ENCODE measurements around the gene AXIN2.

The AXIN2 gene

DNA sequence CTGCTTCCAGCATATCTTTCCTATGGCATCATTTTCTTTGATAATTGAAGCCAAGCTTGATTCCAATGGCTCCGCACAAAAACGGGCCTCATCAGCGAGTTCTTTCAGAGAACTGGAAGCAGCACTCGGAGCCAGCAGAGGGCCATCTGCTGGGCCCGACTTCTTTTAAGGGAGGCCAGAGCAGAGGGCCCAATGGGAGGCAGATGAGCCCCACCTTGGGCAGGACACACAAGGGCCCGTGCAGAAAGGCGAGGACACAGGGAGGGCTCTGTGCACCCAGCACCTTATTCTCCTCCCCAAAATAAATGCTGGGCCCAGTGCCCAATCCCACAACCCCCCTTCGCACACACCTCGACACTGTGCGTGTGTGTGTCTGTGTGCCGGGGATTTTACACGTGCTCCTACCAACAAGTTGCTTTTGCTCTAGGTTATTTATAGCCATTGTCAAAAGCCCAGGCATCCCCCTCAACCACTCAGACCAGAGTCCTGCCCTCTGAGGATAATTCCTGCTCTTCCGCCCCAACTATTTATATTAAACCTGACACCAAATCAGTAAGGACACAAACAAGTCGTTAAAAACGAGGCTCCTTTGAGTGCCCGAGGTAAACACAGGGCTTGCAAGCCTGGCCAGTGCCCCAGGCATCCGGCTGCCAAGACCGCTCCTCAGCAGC, 6.8 kb downstream of the AXIN2 start:
- peak in 10 of 58 donors; percentile 17 to 55 (median 34) for DNase-seq

DNA sequence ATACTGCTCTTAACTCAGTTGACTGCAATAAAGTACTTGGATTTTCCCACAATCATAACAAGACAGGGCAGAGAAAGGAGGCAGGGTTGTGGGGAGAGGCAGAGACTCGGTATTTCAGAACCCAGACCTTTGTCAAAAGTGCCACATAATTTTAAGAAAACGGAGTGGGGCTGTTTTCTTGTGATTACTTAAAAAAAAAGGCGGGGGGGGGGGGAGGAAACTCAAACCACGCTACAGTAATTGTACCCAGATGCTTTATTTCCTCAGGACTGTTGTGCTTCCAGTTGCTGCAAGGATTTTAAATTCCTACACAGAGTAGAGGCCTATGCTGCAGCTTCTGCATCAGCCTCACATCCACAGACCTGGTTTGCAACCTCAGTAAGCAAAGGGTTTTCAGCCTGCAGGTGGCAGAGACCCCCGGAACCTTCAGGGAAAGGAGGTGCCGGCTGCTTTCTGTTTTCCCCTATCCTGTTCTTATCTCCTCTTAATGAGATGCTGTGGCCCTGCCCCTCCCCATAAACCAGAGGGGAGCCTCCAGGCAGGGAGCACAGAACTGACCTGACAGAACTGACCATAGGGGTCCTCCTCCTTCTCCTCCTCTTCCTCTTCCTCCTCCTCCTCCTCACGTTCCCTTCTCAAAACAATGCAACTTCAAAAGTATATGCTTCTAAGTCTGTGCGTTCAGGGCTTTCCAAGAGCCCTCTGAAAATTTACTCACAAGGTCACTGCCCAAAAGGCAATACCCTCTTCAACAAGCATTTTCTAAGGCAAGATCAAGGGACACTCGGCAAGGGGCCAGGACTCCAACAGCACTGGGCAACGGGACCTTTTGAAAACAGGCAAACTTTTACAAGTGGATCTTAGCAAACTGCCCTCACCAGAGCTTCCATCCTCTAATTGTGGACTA, 7.5 kb downstream of the AXIN2 start:
- peak in 4 of 58 donors; percentile 35 to 55 (median 39) for DNase-seq

DNA sequence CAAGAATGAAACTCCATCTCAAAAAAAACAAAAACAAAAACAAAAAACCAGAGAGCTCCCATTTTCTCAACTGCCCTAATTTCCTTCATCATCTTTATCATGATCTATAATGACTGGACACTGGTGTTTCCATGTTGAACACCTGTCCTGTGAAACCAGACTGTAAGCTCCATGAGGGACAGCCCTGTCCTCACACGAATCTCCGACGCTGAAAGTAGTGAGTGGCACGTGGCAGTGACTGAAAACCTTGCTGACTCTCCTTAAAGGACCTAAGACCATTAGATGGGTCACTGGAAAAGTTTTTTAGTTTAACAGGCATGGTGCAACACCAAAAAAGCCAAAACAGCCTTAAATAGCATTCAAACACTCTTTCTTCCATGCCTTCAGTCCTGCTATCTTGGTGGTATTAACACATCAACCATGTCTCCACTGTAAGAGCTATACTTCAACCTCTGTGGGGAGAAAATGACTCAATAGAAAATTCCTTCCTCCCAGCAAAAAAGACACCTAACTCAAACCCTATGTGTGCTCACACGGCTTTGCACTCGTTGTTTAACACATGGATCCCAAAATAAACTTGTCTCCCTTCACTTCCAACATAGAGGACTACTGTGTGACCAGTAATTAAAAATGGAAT, 8.3 kb downstream of the AXIN2 start:
- no peak for DNase-seq

DNA sequence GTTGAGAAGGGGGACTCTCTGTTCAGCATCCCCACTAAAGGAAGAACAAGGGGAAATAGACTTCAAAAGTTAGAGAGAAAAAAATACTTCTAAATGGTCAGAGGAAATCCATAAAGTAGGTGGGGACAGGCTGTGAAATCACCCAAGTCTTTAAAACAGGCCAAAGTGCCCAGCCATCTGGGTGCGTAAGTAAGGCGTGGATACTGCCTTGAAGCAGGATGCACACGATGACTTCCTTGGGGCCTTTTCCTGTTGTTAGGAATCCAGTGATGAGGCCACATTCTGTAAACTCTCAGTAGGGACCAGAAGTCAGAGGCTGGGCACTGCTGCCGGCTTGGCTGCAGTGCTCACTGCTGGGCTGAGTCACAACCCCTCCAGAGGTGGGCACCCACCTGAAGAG, 9.2 kb downstream of the AXIN2 start:
- no peak for DNase-seq

DNA sequence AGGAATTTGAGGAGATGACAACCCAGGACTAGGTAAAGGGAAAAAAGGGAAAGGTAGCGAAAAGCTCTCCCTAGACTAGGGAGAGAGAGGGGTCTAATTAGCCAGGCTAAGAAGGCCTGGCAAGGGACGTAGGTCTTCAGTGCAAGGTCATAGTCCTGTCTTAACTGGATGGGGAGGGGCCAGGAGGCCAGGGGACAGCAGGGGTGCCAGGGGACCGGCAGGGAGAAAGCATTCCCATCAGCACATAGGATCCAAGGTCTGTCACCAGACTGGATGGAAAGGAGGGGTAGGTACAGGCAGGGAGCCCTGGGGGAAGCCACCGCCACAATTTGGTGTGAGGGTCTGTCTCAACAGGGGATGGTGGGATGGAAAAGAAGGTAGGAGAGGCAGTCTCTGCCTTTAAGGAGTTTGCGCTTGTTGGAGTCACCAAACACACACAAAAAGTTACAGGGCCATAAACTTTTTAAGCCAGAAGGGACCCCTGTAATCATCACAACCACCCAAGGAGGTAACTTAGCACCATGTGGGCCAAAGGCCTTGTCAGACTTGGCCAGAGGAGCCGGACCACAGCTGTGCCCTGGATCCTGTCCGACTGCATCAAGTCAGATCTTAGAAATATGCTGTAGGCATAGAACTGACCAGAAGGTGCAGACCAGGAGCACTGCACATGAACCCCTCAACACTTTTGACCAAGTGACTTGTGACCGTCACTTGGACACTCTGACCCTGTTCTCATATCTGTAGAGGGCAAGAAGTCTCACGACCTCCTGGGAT, 10.0 kb downstream of the AXIN2 start:
- no peak for DNase-seq

DNA sequence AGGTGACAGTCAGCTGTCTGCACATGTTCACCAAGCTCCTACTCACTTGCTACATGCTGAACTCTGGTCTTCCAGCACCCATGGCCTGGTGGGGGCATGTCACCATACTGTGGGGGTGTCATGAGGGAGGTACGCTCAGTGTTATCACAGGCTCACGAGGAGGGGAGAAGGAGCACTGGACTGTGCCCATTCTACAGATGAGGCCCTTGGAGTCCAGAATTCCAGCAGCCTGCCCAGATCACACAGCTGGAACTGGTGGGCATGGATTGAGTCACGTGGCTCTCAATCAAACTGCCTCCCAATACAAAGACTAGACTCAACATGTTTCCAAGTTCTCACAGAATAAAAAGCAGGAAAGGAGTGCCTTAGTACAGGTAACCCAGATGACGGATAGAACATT, 10.7 kb downstream of the AXIN2 start:
- DNase-seq = no peak

DNA sequence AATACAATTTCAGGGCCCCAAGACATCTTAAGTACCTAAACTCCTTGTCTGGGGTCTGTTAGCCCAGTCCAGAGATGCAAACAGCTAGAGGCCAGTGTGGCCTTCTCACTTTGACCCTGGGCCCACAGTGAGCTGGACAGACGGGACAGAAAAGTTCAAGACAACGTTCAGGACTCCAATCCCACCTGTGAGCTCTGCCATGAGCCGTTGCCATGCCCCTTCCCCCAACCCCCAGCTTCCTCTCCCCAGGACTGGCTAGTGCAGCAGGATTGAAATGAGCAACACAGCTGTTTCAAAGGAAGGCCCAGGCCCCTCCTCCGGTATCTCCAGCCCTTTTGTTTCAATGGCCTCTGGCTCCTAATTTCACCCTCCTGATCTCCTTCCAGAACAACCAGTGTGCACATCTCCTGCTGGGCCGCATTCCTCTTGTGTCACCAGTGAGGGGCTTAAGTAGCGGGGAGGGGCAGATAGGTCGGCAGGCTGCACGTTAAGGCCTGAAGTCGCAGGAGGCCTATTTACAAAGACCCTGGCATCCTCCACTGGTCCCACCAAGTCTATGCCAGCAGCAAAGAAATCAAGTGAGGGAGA, 11.3 kb downstream of the AXIN2 start:
- no peak for DNase-seq

DNA sequence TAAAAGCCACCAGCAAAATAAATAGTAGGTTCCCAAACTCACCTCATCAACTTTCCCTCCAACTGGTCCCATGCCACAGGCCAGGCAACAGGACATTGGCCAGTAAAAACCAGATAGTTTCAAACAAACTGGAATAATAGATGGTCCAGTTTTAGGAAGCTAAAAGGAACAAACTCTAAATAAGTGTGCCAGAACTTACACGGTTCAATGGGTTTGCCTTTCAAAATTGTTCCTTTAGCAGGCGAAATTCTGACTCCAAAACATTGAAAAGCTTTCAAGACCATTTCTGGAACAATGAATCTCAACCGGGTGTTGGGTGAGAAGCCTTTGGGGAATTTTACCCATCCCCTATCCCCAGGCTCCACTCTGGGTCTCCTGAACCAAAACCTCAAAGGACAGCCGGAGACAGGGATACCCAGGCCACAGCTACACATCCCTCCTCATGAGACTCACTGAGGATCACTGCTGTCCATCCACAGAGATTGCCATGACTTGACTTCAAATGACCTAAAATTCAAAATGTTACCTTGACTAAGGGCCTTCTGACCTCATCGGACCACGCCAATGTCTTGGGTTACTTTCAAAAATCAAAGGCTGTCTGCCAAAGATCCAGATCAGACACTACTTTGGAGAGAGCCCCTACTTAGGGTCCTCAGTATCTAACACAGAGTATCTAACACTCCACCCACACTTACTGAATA, 13.0 kb downstream of the AXIN2 start:
- peak in 1 of 58 donors; percentile 22 for DNase-seq

DNA sequence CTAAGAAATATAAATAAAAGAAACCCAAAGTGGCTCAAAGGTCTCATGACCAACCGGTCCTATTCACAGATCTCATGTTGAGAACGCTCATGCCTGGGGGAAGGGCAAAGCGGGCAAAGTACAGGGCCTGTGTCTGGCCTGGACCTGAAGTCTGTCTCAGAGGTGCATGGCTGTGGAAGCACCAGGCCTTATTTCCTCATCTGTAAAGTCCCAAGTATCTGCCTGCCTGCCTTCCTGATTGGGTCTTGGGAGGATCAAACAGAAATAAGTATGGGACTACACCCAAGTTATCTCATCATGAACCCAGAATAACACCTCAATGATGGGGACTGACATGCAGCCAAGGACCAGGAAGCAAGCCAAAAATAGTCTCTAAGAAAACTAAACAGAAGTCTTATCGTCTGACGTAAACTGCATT, 14.2 kb downstream of the AXIN2 start:
- DNase-seq = peak in 1 of 58 donors; percentile 15

DNA sequence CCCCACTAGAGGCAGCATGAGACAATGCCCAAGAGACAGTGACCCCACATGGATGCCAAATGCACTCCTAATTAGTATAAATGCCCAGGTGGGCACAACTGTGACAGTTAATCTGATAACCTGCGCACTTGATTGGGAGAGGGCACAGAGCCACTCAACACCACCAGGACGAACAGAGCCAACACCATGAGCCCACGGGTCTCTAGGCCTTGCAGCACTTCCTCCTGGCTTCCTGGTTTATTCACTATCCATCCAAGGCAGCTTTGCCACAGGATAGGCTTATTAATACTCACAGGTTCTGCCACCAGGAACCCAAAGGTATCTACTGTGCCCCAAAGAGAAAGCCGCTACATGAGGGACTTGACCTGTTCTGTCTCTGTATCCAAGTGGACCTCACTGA, 14.9 kb downstream of the AXIN2 start:
- no peak for DNase-seq

DNA sequence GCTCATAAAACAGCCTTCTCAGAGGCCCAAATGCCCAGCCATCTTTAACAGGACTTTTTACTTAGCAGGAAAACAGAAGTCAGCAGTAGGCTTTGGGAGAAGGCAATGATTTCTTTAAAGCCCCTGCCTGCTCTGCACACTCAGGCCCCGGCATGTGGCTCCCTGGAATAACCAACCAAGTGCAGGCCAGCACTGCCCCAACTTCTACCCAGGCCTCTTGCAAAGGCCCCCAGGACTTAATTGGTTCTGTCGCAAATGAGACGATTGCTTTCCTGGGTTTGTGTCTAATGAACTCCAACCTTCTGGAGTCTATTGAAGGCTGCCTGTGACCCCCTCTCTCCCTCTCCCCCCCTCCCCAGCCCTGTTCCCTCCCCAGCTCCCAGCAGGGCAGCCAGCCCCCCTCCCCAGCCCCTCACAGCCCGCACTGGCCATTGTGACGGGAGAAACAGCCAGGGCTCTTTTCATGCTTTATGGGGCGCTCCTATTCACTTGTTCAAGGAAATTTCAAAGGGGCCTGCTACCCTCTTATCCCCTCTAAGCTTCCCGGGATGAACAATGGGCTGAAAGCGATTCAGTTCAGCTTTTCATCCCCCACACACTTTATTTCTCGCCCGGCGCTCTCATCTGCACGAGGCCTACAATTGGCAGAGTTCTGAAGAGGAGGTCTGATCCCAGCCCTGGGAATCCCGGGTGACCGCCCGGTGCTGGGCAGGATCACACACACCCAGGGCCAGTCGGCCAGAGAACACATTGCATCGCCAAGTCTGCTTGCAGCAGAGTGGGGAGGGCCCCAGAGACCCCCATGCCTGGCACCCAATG, 15.5 kb downstream of the AXIN2 start:
- peak in 11 of 58 donors; percentile 12 to 52 (median 33) for DNase-seq

DNA sequence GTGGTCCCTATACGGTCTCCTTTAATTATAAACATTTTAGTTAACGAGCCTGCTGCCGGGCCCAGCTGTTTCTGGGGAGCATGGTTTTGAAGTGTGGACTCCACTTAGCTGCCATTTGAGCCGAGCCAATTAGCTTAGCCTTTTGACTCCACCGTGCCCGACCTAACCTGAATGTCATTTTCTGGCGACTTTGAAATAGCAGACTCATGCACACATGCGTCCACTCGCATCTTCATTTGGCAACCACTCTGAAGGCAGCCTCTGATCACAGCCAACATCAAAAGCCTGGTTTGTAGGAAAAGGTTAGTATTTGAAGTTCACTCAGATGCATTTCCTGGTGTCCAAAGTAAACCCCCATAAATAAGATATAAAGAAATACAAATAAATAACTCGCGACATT, 16.8 kb downstream of the AXIN2 start:
- no peak for DNase-seq

DNA sequence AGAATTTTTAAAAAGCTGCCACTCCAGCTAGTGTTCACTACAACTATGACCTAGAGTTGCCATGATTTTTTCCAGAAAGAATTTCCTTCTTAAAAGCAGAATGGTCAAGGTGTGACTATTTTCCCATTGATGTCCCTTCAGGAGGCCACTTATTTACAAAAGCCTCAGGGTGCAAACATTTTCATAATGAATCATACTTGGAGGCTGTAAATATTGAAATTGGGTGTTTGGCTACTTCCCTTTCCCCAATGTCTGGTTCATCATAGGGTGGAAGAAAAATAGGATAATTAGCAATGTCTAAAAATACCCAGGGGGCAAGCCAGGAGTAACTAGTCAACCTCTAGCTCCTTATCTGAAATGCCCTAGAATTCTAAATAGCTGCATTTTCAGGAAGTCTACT, 18.8 kb downstream of the AXIN2 start:
- no peak for DNase-seq

DNA sequence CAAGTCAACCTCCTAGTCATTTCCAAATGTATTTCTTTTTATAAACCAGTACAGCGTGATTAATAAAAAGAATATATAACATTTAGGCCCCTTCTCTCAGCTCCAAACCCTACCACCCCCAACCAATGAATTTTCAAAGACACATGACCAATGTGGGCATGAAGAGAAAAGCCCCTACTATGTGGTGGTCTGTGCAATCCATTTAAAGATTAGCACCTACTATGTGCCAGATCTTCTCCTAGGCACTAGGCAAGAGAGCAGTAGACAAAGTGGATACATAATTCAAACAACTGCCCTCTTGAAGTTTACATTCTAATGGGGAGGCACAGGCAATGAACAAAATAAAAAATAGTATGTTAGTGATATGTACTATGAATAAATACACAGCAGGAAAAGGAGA, 19.4 kb downstream of the AXIN2 start:
- DNase-seq = no peak

DNA sequence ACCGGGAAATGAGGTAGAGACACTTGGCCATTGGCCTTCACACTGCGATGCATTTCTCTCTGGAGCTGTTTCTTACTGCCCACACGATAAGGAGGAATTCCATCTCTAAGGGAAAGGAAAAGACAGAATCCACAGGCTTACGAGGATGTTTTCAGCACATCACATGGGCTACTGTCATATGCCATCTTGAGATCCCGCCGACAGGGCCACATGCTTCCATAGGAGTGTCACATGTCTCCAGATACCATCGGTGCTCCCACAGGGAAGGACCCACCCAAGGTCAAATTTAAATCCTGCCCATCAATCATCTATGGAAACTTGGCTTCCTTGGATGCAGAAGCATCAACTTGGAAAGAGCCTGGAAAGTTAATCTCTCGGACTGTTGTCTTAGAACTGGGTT, 20.0 kb downstream of the AXIN2 start:
- no peak for DNase-seq

DNA sequence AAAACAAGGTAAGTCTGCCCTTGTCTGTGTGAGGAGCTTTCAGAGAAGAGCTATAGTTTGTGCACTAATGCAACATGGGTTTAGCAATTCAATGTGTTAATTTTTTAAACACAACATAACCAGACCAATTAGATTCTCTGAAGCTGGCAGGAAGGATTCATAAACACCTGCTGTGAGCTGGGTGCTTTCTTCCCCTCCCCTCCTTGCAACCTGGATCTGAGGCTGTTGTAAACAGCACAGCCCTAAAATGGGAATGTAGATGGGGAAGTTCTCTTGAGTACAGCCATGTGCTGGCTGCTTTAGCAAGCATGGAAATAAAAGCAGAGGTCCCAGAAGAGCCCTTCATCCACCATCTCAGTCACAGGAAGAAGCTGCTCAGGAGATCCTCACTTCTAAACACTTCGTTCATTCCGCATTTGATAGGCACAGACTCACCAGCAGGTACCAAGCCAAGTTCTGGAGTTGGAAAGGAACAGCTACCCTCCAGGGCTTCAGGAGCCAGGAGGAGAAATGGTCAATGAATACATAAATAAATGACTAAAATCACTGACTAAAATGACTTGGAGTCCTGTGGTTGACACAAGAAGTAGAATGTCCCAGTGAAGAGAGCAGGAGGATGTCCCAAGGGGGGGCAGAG, 21.7 kb downstream of the AXIN2 start:
- no peak for DNase-seq

DNA sequence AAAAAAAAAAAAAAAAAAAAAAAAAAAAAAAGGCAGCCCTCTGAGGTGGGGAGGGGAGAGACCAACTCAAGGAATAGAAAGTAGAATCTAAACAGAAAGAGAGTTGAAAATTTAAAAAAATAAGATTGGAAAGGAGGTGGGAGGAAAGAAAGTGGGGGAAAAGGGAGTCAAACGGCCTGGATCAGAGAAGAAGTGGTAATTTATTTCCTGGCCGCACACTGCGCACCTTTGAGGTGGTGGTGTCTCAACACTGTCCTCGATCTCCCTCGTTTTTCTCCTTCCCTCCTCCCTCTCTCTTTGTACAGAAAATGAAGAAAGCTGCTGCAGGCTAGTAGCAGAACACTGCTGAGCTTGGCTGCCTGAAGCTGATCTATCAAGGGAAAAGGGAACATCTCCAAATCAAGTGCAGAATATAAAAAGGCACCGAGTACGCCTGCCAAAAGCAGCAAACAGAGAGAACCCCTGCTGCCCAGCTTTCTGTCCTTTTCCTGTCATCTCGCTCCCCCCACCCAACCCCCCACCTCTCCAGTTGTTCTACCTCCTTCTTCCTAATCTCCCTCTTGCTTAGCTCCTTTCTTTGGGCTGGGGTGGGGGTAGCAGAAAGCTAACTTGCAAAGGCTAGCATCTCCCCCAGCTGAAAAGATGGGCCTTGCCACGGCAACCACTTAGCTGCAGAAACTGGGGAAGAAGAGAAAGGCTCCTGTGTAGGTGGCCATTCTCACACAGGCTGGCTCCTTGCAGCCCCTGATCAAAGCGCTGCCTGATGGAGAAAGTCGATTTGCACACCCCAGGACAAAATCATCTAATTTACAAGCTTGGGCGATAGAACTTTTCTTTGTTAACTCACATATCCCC, 22.5 kb downstream of the AXIN2 start:
- DNase-seq = peak in 21 of 58 donors; percentile 16 to 65 (median 33)

All from anterior cingulate cortex (tissue), 58 donors.